HEK293 (cell line): ENCODE measurements around the gene ARL8B.

Experiments
- CTCF ChIP-seq: fragments of 450-650 bp; formaldehyde crosslinking; IDR thresholded peaks from 2 replicates; pipeline ENCODE4 v1.5.1; 2016; ENCODE audit warnings: missing biosample characterization, missing genetic modification characterization
- EGR2 ChIP-seq: fragments of 450-650 bp; formaldehyde crosslinking; IDR thresholded peaks from 2 replicates; pipeline ENCODE4 v1.5.1; 2016; ENCODE audit warnings: low read depth, missing biosample characterization, missing genetic modification characterization
- PBX3 ChIP-seq: sonication (generic); formaldehyde crosslinking; IDR thresholded peaks from 2 replicates; pipeline ENCODE4 v1.8.1; 2022; ENCODE audit warnings: mild to moderate bottlenecking, moderate library complexity, missing genetic modification reagents
- SETDB1 ChIP-seq: IDR thresholded peaks from one replicate; pipeline ENCODE4 v1.6.1; 2017; ENCODE audit warnings: mild to moderate bottlenecking, low read length, moderate library complexity, mixed read lengths; ENCODE audit not compliant: insufficient read length
- ZBTB49 ChIP-seq: fragments of 450-650 bp; formaldehyde crosslinking; IDR thresholded peaks from 2 replicates; pipeline ENCODE4 v1.5.1; 2016; ENCODE audit warnings: missing biosample characterization, missing genetic modification characterization, low read depth
- ZNF157 ChIP-seq: fragments of 450-650 bp; formaldehyde crosslinking; IDR thresholded peaks from 2 replicates; pipeline ENCODE4 v1.5.1; 2016; ENCODE audit warnings: missing biosample characterization, missing genetic modification characterization
- ZNF248 ChIP-seq: fragments of 450-650 bp; formaldehyde crosslinking; IDR thresholded peaks from 2 replicates; pipeline ENCODE4 v1.5.1; 2017; ENCODE audit warnings: missing biosample characterization, missing genetic modification characterization
- ZNF311 ChIP-seq: fragments of 450-650 bp; formaldehyde crosslinking; IDR thresholded peaks from 2 replicates; pipeline ENCODE4 v1.5.1; 2017; ENCODE audit warnings: missing biosample characterization, missing genetic modification characterization, borderline replicate concordance
- ZNF423 ChIP-seq: fragments of 450-650 bp; formaldehyde crosslinking; IDR thresholded peaks from 2 replicates; pipeline ENCODE4 v1.5.1; 2016; ENCODE audit warnings: missing biosample characterization, missing genetic modification characterization
- ZNF600 ChIP-seq: fragments of 450-650 bp; formaldehyde crosslinking; IDR thresholded peaks from 2 replicates; pipeline ENCODE4 v1.5.1; 2016; ENCODE audit warnings: missing biosample characterization, missing genetic modification characterization
- ZNF785 ChIP-seq: fragments of 450-650 bp; formaldehyde crosslinking; IDR thresholded peaks from 2 replicates; pipeline ENCODE4 v1.5.1; 2016; ENCODE audit warnings: missing biosample characterization, missing genetic modification characterization
- TF ChIP-seq, protein P1 (sequence below): fragments of 450-650 bp; formaldehyde crosslinking; IDR thresholded peaks from 2 replicates; pipeline ENCODE4 v1.5.1; 2016; ENCODE audit warnings: missing biosample characterization, missing genetic modification characterization
- TF ChIP-seq, protein P2 (sequence below): fragments of 450-650 bp; formaldehyde crosslinking; IDR thresholded peaks from 2 replicates; pipeline ENCODE4 v1.5.1; 2016; ENCODE audit warnings: missing biosample characterization, missing genetic modification characterization

DNA sequence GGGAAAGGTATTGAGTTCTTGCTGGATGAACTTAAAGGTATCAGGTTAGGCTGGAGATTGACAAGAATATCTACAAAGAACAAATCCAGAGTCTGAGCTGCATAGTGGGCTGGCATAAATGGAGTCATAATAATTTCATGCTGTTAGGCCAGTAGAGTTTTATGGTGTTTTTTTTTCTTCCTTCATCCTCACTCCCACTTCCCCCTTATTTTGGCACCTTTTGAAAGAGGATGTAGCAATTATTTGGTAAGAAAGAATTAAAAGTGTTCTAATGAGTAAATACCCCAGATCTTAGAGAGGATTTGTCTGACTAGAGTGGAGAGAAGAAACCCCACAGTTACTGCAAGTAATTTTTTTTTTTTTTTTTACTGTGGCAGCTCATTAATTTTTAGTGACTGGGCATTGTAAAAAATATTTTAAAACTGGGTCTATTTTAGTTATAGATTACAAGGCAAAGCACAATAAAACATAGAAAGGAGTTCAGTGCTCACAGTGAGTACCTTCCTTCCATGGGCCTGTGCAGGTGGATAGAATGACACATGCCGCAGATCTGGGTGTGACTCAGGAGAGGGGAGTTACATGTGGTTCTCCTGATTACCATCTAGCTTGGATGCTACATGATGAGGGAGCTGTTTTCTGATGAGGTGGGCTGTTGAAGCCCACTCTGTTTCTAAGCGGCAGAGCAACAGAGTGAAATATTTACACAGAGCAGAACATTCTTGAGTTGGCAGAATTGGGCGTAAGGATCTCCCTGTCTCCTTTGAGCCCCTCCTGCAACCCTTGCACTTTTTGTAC is 70.7 kb downstream of the ARL8B start:
- TF ChIP-seq ZBTB49, result no peak
- TF ChIP-seq PBX3 (CRISPR knock-in tag), result no peak
- TF ChIP-seq ZNF785, result no peak
- no peak for TF ChIP-seq EGR2 (tag by site-specific recombination)
- no peak for TF ChIP-seq ZNF600 (tag by site-specific recombination)
- TF ChIP-seq, protein P1, sequence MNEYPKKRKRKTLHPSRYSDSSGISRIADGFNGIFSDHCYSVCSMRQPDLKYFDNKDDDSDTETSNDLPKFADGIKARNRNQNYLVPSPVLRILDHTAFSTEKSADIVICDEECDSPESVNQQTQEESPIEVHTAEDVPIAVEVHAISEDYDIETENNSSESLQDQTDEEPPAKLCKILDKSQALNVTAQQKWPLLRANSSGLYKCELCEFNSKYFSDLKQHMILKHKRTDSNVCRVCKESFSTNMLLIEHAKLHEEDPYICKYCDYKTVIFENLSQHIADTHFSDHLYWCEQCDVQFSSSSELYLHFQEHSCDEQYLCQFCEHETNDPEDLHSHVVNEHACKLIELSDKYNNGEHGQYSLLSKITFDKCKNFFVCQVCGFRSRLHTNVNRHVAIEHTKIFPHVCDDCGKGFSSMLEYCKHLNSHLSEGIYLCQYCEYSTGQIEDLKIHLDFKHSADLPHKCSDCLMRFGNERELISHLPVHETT (tag by site-specific recombination), result no peak
- no peak for TF ChIP-seq ZNF311 (tag by site-specific recombination)
- TF ChIP-seq, protein P2, sequence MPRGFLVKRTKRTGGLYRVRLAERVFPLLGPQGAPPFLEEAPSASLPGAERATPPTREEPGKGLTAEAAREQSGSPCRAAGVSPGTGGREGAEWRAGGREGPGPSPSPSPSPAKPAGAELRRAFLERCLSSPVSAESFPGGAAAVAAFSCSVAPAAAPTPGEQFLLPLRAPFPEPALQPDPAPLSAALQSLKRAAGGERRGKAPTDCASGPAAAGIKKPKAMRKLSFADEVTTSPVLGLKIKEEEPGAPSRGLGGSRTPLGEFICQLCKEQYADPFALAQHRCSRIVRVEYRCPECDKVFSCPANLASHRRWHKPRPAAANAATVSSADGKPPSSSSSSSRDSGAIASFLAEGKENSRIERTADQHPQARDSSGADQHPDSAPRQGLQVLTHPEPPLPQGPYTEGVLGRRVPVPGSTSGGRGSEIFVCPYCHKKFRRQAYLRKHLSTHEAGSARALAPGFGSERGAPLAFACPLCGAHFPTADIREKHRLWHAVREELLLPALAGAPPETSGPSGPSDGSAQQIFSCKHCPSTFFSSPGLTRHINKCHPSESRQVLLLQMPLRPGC (tag by site-specific recombination), result no peak
- no peak for TF ChIP-seq ZNF423
- TF ChIP-seq ZNF248 (tag by site-specific recombination), result no peak
- no peak for TF ChIP-seq CTCF (tag by site-specific recombination)
- TF ChIP-seq SETDB1, result no peak
- no peak for TF ChIP-seq ZNF157 (tag by site-specific recombination)
